Caco-2 (cell line): ENCODE results near the gene GNA14. TPM values are rescaled to one million over a fixed set of nuclear protein-coding genes. Genes with fewer than 3 reads are reported as not detected.

Experiments used
- BruUV-seq: library from RNA; stranded (reverse); fragments of 400-500 nt; replicated peaks from 2 replicates; lab custom pipeline; 2021; lab: Mats Ljungman, UMichigan
- CTCF ChIA-PET: fragments of 300-600 bp; sonication (Branson Sonifier 250); formaldehyde crosslinking; loops from one replicate; lab custom pipeline; 2022; ENCODE audit warnings: antibody characterized with exemption; lab: Charles Lee
- POLR2A ChIA-PET: fragments of 300-600 bp; sonication (Branson Sonifier 250); formaldehyde crosslinking; loops from one replicate; lab custom pipeline; 2022; ENCODE audit warnings: antibody characterized with exemption; lab: Charles Lee
- DNase-seq, 2 experiments: peaks; one replicate each; pipeline versions ENCODE4 v3.0.0 to v3.0.0-alpha.2; 2020 to 2022
- H3K27me3 ChIP-seq: replicated peaks from 2 replicates; pipeline ENCODE4 v1.6.0; 2011; ENCODE audit warnings: low read length; ENCODE audit not compliant: control insufficient read depth, insufficient read depth
- H3K36me3 ChIP-seq: 2 replicates; pipeline ENCODE4 v1.5.1; 2011; ENCODE audit warnings: low read length; ENCODE audit not compliant: control insufficient read depth, insufficient read depth
- H3K4me1 ChIP-seq: fragments of 250-450 bp; sonication (Bioruptor Pico); 2 replicates; pipeline ENCODE4 v1.5.1; 2020; ENCODE audit warnings: mild to moderate bottlenecking
- H3K4me3 ChIP-seq: 2 replicates; pipeline ENCODE4 v1.5.1; 2011; ENCODE audit warnings: low read depth, mild to moderate bottlenecking, control low read depth, low read length
- H3K9me3 ChIP-seq: fragments of 250-450 bp; sonication (Bioruptor Pico); 2 replicates; pipeline ENCODE4 v1.5.1; 2020; ENCODE audit warnings: mild to moderate bottlenecking, moderate library complexity
- H3K27ac Mint-ChIP-seq: one replicate; pipeline ENCODE4 v1.8.0; 2022; ENCODE audit warnings: mixed read lengths; ENCODE audit not compliant: unreplicated experiment
- H3K27me3 Mint-ChIP-seq: one replicate; pipeline ENCODE4 v1.8.0; 2022; ENCODE audit warnings: mixed read lengths; ENCODE audit not compliant: insufficient read depth, unreplicated experiment
- H3K36me3 Mint-ChIP-seq: one replicate; pipeline ENCODE4 v1.8.0; 2022; ENCODE audit warnings: mild to moderate bottlenecking, mixed read lengths; ENCODE audit not compliant: insufficient read depth, unreplicated experiment
- H3K4me1 Mint-ChIP-seq: one replicate; pipeline ENCODE4 v1.8.0; 2022; ENCODE audit warnings: low read depth, mixed read lengths; ENCODE audit not compliant: unreplicated experiment
- H3K4me3 Mint-ChIP-seq: one replicate; pipeline ENCODE4 v1.8.0; 2022; ENCODE audit warnings: mild to moderate bottlenecking, moderate library complexity, mixed read lengths; ENCODE audit not compliant: unreplicated experiment
- H3K9me3 Mint-ChIP-seq: one replicate; pipeline ENCODE4 v1.8.0; 2022; ENCODE audit warnings: mixed read lengths; ENCODE audit not compliant: unreplicated experiment
- intact Hi-C: fragments of 100-400 bp; cut with micrococcal nuclease; formaldehyde crosslinking; loops from one replicate; pipeline ENCODE4 v1.10.0; 2022; ENCODE audit not compliant: unreplicated experiment
- total RNA-seq: library from RNA; stranded (reverse); gene quantifications from 2 replicates; pipeline ENCODE4 v1.2.3, GENCODE V29; 2022
- TF ChIP-seq, protein P1 (sequence below), 2 experiments: fragments of 200-600 bp in 1 of 2; IDR thresholded peaks; 1 replicate in 1 of 2; 2 replicates in 1 of 2; pipeline versions ENCODE4 v1.5.1 to v1.8.0; 2011 to 2022; ENCODE audit warnings: antibody characterized with exemption in 1 of 2, control low read depth in 1 of 2, inconsistent platforms in 1 of 2, low read depth in 1 of 2, low read length in 1 of 2, mild to moderate bottlenecking in 1 of 2, moderate library complexity in 1 of 2; ENCODE audit not compliant: insufficient read depth in 1 of 2, severe bottlenecking in 1 of 2, unreplicated experiment in 1 of 2

Gene GNA14
- total RNA-seq, 1 experiment from 2014 or later, result not detected

- no peak for DNase-seq
- BruUV-seq, result no TSS peak
- no peaks in the 10 kb centered on the region for H3K9me3 Mint-ChIP-seq
- ChIA-PET POLR2A (no interaction called here), CTCF (interaction anchor here (0.5 kb wide), 1 partner anchor 1694 kb away, joined by 6 read pairs; no protein-coding TSS in a partner anchor)
- no peak overlapping the region for H3K4me3 Mint-ChIP-seq
- Histone ChIP-seq H3K36me3 (no peaks in the 10 kb centered on the region), H3K27me3 (no peaks in the 10 kb centered on the region), H3K4me3 (no peak overlapping the region), H3K4me1 (no peaks in the 10 kb centered on the region), H3K9me3 (no peaks in the 10 kb centered on the region)
- H3K4me1 Mint-ChIP-seq, result no peaks in the 10 kb centered on the region
- TF ChIP-seq, protein P1, sequence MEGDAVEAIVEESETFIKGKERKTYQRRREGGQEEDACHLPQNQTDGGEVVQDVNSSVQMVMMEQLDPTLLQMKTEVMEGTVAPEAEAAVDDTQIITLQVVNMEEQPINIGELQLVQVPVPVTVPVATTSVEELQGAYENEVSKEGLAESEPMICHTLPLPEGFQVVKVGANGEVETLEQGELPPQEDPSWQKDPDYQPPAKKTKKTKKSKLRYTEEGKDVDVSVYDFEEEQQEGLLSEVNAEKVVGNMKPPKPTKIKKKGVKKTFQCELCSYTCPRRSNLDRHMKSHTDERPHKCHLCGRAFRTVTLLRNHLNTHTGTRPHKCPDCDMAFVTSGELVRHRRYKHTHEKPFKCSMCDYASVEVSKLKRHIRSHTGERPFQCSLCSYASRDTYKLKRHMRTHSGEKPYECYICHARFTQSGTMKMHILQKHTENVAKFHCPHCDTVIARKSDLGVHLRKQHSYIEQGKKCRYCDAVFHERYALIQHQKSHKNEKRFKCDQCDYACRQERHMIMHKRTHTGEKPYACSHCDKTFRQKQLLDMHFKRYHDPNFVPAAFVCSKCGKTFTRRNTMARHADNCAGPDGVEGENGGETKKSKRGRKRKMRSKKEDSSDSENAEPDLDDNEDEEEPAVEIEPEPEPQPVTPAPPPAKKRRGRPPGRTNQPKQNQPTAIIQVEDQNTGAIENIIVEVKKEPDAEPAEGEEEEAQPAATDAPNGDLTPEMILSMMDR (IDR thresholded peaks at IDR 0.05; ENCODE audit: insufficient read depth in 1 of 2, low read depth in 1 of 2, low read length in 1 of 2, severe bottlenecking in 1 of 2, unreplicated experiment in 1 of 2), result no peak
- no peaks in the 10 kb centered on the region for H3K27me3 Mint-ChIP-seq
- no peak overlapping the region for H3K27ac Mint-ChIP-seq
- intact Hi-C loops, result no loop called here
- H3K36me3 Mint-ChIP-seq, result no peaks in the 10 kb centered on the region
Measured at GRCh38 chr9:77512876-77513275, 135.2 kb downstream of the GNA14 start.

GRCh38 chr9:77511525-77511924 is 136.6 kb downstream of the GNA14 start:
- Histone ChIP-seq H3K4me3 (no peak overlapping the region), H3K9me3 (no peaks in the 10 kb centered on the region), H3K27me3 (no peaks in the 10 kb centered on the region), H3K36me3 (no peaks in the 10 kb centered on the region), H3K4me1 (no peaks in the 10 kb centered on the region)
- intact Hi-C loops, result no loop called here
- Mint-ChIP-seq H3K4me1 (no peaks in the 10 kb centered on the region), H3K27ac (no peak overlapping the region), H3K36me3 (no peaks in the 10 kb centered on the region), H3K9me3 (no peaks in the 10 kb centered on the region), H3K4me3 (no peak overlapping the region), H3K27me3 (no peaks in the 10 kb centered on the region)
- POLR2A ChIA-PET, result no interaction called here
- BruUV-seq, result no TSS peak
- no peak for DNase-seq
- TF ChIP-seq, protein P1 (IDR thresholded peaks at IDR 0.05; ENCODE audit: insufficient read depth in 1 of 2, low read depth in 1 of 2, low read length in 1 of 2, severe bottlenecking in 1 of 2, unreplicated experiment in 1 of 2), result no peak
- CTCF ChIA-PET, result no interaction called here

- ChIA-PET CTCF (no interaction called here), POLR2A (no interaction called here)
- H3K27ac Mint-ChIP-seq, result no peak overlapping the region
- intact Hi-C loops, result no loop called here
- TF ChIP-seq, protein P1 (IDR thresholded peaks at IDR 0.05; ENCODE audit: insufficient read depth in 1 of 2, low read depth in 1 of 2, low read length in 1 of 2, severe bottlenecking in 1 of 2, unreplicated experiment in 1 of 2), result no peak
- H3K36me3 Mint-ChIP-seq, result no peaks in the 10 kb centered on the region
- no TSS peak for BruUV-seq
- H3K4me1 Mint-ChIP-seq, result no peaks in the 10 kb centered on the region
- Histone ChIP-seq H3K9me3 (no peaks in the 10 kb centered on the region), H3K27me3 (no peaks in the 10 kb centered on the region), H3K36me3 (no peaks in the 10 kb centered on the region), H3K4me3 (no peak overlapping the region), H3K4me1 (no peaks in the 10 kb centered on the region)
- no peaks in the 10 kb centered on the region for H3K9me3 Mint-ChIP-seq
- H3K27me3 Mint-ChIP-seq, result no peaks in the 10 kb centered on the region
- H3K4me3 Mint-ChIP-seq, result no peak overlapping the region
- DNase-seq, result no peak
Measured at GRCh38 chr9:77510666-77511065, 137.5 kb downstream of the GNA14 start.
